AG04449 (cell line): ENCODE measurements around the gene ELOVL5.

Experiments
- CTCF ChIA-PET: fragments of 350-600 bp; formaldehyde crosslinking; extraction: SDS; loops from one replicate; lab custom pipeline; 2021; ENCODE audit warnings: antibody characterized with exemption; lab: Yijun Ruan, JAX
- POLR2A ChIA-PET: fragments of 400-600, 350-600 bp; formaldehyde crosslinking; extraction: SDS; loops from one replicate; lab custom pipeline; 2020; ENCODE audit warnings: antibody characterized with exemption, inconsistent platforms; lab: Yijun Ruan, JAX
- DNase-seq: peaks from one replicate; pipeline ENCODE4 v3.0.0-alpha.2; 2010; ENCODE audit warnings: low read depth, low spot score
- H3K4me3 ChIP-seq: 2 replicates; pipeline ENCODE4 v1.5.1; 2011; ENCODE audit warnings: low read depth, mild to moderate bottlenecking, control low read depth, low read length
- CTCF ChIP-seq: IDR thresholded peaks from one replicate; pipeline ENCODE4 v1.5.1; 2011; ENCODE audit warnings: mild to moderate bottlenecking, moderate library complexity, low read length, control low read depth, inconsistent platforms; ENCODE audit not compliant: insufficient read depth; ENCODE audit errors: missing control alignments

The ELOVL5 gene

GRCh38 chr6:53373638-53374037 is 24.9 kb upstream of the ELOVL5 start:
- TF ChIP-seq CTCF, result no peak
- DNase-seq, result no peak
- ChIA-PET CTCF (no interaction called here), POLR2A (no interaction called here)
- no peak overlapping the region for H3K4me3 ChIP-seq

GRCh38 chr6:53369876-53370515 is 21.2 kb upstream of the ELOVL5 start:
- POLR2A ChIA-PET, result no interaction called here

GRCh38 chr6:53369051-53369450 is 20.3 kb upstream of the ELOVL5 start:
- H3K4me3 ChIP-seq, result no peak overlapping the region
- TF ChIP-seq CTCF, result no peak
- no peak for DNase-seq
- CTCF ChIA-PET, result interaction anchor here (0.8 kb wide), 1 partner anchor 197 kb away, joined by 3 read pairs; no protein-coding TSS in a partner anchor
- POLR2A ChIA-PET, result no interaction called here

More at GRCh38 chr6:53369876-53370515, 21.2 kb upstream of the ELOVL5 start:
- CTCF ChIA-PET, result no interaction called here
- no peak for DNase-seq
- TF ChIP-seq CTCF, result no peak
- H3K4me3 ChIP-seq, result no peak overlapping the region

GRCh38 chr6:53366128-53366641 is 17.4 kb upstream of the ELOVL5 start:
- H3K4me3 ChIP-seq, result no peak overlapping the region
- no peak for TF ChIP-seq CTCF
- POLR2A ChIA-PET, result no interaction called here
- CTCF ChIA-PET, result no interaction called here
- no peak for DNase-seq

- CTCF ChIA-PET, result interaction anchor here (0.8 kb wide), 1 partner anchor 191 kb away, joined by 4 read pairs; no protein-coding TSS in a partner anchor
- H3K4me3 ChIP-seq, result no peak overlapping the region
- POLR2A ChIA-PET, result no interaction called here
- TF ChIP-seq CTCF, result no peak
- no peak for DNase-seq
Observed at GRCh38 chr6:53363341-53364079, 14.8 kb upstream of the ELOVL5 start.

- ChIA-PET POLR2A (no interaction called here), CTCF (no interaction called here)
- TF ChIP-seq CTCF, result no peak
- no peak for DNase-seq
- H3K4me3 ChIP-seq, result no peak overlapping the region
Observed at GRCh38 chr6:53361549-53362031, 12.8 kb upstream of the ELOVL5 start.
